ENCODE measurements around the gene KLK1.
"Not testable (repeated sequence)": the region's sequence is repeated elsewhere in the genome, so short reads cannot be mapped to it uniquely, and the experiment has no call there.

The KLK1 gene

DNA sequence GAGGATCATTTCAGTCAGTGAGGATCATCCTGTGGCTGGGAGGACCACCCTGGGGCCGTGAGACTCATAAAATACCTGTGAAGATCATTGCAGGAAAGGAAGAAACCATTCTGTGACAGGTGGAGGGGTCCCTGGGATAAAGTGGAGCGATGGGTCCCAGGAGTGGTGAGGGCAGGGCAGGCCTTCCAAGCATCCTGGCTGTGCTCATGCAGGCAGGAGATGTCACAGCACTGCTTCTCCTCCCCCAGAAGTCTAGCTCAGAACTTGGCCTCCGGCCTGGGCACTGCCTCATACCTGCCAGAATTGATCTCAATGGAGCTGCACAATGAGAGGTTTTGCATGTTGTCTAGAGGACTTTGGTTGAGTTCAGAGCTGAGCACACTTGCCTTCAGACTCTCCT is 11.1 kb downstream of the KLK1 start:
- DNase-seq, result no peak

- not testable (repeated sequence) for DNase-seq
These were observed 11.9 kb downstream of the KLK1 start for GRCh38 chr19:50811622-50812238.

- no peak for DNase-seq
These were observed 14.7 kb downstream of the KLK1 start for GRCh38 chr19:50808856-50809255.

GRCh38 chr19:50804420-50805272 is 18.9 kb downstream of the KLK1 start:
- DNase-seq, result peak; percentile 98 to 99

GRCh38 chr19:50803633-50804419 is 19.8 kb downstream of the KLK1 start:
- peak in 1 of 2 donors; percentile 4 for DNase-seq

GRCh38 chr19:50801107-50801506 is 22.5 kb downstream of the KLK1 start:
- no peak for DNase-seq

- no peak for DNase-seq
These were observed 24.1 kb downstream of the KLK1 start for GRCh38 chr19:50799547-50799851.

GRCh38 chr19:50798659-50799546 is 24.7 kb downstream of the KLK1 start:
- DNase-seq, result no peak

DNA sequence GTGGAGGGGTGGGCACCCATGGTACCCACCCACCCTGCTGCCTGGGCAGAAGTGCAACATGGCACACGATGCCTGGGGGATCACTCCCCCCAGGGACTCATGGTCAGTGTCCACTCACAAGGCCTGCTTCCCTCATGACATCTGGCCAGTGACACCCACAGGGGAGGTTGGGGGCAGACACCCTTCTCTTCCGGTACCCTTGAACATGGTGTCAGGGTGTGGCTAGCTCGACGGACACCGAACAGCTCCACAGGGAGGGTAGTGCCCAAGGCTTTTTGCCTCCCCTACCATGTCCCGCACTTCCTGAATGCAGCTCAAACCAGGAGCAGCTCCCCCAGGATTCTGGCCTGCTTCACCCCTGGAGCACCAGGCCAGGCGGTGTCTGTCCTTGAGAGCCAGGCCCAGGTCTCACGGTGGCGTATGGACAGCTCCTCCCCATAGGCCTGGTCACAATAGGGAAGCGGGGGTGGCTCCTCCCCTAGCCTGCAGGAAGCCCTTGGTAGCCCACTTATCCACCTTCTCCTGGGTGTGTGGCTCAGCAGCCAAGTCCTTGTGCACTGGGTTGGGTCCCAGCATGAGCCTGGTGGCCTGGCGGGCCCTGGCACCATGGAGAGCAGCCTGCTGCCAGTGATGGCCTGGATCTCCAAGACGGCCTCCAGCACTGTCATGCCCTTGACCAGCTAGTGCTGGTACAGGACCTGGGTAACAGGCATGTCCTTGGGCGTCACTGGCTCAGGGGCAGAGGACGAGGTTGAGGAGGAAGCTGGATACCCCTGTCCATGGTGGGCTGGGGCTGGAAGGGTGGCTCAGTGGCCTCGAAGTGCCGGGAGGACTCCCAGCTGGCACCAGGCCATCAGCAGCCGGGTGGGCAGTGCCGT is 25.6 kb downstream of the KLK1 start:
- no peak for DNase-seq

DNA sequence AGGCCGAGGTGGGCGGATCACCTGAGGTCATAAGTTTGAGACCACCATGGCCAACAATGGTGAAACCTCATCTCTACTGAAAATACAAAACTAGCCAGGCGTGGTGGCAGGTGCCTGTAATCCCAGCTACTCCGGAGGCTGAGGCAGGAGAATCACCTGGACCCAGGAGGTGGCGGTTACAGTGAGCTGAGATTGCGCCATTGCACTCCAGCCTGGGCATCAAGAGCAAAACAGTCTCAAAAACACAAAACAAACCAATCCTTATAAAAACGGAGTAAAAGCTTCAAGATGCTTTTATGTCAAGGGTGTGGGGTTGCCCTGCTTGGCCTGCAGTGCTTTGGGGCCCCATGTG is 26.2 kb downstream of the KLK1 start:
- DNase-seq, result no peak

DNA sequence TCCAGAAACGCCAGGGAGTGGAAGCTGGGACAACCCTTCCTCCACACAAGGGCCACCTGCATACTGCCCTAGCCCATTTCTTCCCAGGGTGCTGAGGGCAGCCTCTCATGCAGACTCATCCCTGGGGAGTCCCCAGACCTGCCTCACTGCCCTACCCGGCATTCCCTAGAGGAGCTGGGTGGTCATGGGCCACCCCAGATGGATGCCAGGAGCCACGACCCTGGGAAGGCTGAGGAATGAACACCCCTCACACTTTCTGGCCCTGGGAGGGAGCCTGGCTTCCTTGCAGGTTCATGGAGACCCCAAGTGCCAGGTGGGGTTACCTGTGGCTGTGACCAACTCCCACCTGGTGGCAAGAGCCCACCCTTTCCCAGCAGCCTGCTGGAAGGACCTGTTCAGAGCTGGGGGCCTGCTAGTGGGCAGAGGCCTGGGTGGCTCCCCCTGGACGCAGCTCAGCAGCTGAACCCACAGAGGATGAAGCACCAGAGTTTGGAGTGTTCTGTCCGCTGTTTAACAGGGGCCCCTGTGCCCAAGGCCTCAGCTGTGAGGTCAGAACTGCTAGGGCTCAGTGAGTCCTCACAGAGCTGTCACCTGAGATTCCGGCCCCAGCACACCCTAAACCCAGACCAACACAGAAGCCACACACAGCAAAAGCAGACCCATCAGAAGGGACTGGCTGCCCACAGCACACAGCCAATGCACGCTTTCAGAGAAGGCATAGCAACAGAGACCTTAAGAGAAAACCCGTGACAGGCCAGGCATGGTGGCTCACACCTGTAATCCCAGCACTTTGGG is 26.8 kb downstream of the KLK1 start:
- DNase-seq, result no peak

- no peak for DNase-seq
These were observed 27.4 kb downstream of the KLK1 start for GRCh38 chr19:50796128-50796633.

DNA sequence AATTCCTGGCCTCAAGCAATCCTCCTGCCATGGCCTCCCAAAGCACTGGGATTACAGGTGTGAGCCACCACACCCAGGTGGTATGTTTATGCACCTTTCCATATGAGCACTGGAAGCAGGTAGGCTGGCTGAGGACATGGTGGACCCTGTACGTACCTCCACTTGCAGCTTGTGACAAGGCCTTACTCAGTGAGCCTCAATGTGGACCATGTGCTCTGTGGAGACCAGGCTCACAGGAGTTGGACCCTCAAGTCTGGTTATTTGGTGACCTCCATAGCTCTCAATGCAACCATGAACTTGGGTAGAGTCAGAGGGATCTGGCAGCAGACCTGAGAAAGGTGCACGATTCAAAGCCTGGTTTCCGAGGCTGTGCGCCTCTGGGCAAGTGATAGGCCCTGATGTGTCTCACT is 27.9 kb downstream of the KLK1 start:
- no peak for DNase-seq

GRCh38 chr19:50794876-50795663 is 28.5 kb downstream of the KLK1 start:
- no peak for DNase-seq

DNA sequence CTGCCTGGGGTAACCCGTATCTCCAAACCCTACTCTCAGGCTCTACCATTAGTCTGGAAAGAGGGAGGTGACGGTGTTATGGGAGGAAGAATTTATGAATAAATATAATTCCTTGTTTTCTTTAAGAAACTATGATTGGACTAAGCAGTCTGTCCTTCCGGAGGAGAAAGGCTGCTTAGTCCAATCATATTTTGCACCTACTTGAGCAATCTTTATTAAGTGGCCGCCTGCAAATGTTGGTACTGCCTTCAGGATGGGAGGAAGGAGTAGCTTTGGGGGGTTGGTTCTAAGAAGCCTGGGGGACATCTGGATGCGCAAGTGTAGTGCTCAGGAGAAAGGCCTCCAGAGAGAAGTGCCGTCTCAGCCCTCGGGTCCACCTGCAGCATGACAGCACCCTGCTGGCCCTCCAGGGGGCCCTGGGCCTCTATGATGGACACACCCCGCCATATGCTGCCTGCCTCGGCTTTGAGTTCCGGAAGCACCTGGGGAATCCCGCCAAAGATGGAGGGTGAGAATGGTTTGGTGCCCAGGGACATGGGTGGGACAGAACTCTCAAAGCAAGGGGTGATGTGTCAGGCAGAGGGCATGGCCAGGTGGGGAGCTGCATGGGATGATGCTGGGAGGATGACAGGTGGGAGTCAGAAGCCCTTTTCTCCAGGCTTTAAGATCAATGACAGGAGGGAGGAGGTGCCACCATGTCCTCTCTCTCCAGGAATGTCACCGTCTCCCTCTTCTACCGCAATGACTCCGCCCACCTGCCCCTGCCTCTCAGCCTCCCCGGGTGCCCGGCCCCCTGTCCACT is 29.3 kb downstream of the KLK1 start:
- no peak for DNase-seq

GRCh38 chr19:50793558-50794065 is 30.0 kb downstream of the KLK1 start:
- DNase-seq, result no peak

DNA sequence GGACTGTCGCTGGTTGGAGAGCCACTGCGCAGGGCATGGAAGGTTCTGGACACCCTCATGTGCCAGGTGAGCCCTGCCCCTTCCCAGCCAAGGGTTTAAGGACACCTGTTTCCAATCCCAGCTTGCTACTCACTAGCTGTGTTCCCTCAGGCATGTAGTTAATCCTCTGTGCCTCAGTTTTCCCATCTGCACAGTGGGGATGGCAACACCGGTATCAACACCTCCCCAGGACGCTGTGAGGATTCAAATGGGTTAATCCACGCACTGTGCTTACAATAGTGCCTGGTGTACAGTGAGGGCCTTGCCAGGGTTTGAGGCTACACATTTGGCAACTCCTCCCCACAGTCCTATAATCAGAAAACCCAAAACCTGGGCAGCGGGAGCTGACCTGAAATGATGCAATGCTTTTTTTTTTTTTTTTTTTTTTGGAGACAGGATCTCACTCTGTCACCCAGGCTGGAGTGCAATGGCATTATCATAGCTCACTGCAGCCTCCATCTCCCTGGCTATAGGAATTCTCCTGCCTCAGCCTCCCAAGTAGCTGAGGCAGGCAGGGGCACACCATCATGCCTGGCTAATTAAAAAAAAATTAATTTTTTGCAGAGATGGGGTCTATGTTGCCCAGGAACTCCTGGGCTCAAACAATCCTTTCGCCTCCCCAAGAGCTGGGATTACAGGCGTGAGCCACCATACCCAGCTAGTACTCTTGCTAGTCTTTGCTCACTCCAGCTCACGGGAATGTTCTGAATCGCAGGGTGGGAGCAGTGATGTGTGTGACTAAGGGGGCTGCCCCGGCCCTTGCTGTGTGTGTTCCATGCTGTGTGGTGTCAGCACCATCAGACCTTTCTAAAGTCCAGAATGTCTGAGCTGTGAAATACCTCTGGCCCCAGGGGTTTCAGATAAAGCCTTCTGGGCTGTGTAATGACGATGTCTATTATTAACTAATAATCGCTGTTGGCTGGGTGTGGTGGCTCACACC is 31.0 kb downstream of the KLK1 start:
- no peak for DNase-seq
